PC-9 (cell line): ENCODE results near the gene FJX1. TPM values are rescaled to one million over a fixed set of nuclear protein-coding genes. Genes with fewer than 3 reads are reported as not detected.

Experiments
- BruUV-seq: library from RNA; stranded (reverse); fragments of 400-500 nt; replicated peaks from 2 replicates; lab custom pipeline; 2021; lab: Mats Ljungman, UMichigan
- CTCF ChIA-PET: fragments of 300-600 bp; sonication (Branson Sonifier 250); formaldehyde crosslinking; loops from one replicate; lab custom pipeline; 2022; ENCODE audit warnings: antibody characterized with exemption; lab: Charles Lee
- POLR2A ChIA-PET: fragments of 300-600 bp; sonication (Branson Sonifier 250); formaldehyde crosslinking; loops from one replicate; lab custom pipeline; 2022; ENCODE audit warnings: antibody characterized with exemption; ENCODE audit not compliant: unreplicated experiment; lab: Charles Lee
- DNase-seq, 2 experiments: peaks; one replicate each; pipeline versions ENCODE4 v3.0.0 to v3.0.0-alpha.2; 2015 to 2022; ENCODE audit warnings: mixed read lengths in 1 of 2
- H2AFZ ChIP-seq: fragments of 200-600 bp; sonication (generic); 2 replicates; pipeline ENCODE4 v1.8.1; 2017; ENCODE audit warnings: antibody characterized with exemption
- H3F3A ChIP-seq: fragments of 200-600 bp; sonication (generic); 2 replicates; pipeline ENCODE4 v1.8.1; 2017; ENCODE audit warnings: antibody characterized with exemption, mild to moderate bottlenecking, low read depth; ENCODE audit not compliant: insufficient read depth
- H3K27ac ChIP-seq: fragments of 200-600 bp; sonication (generic); 2 replicates; pipeline ENCODE4 v1.6.1; 2016; ENCODE audit warnings: mixed run types
- H3K27me3 ChIP-seq: fragments of 200-600 bp; sonication (generic); 2 replicates; pipeline ENCODE4 v1.6.1; 2016; ENCODE audit warnings: low read depth, mixed run types; ENCODE audit not compliant: insufficient read depth
- H3K36me3 ChIP-seq: fragments of 200-600 bp; sonication (generic); 2 replicates; pipeline ENCODE4 v1.6.1; 2016; ENCODE audit warnings: low read depth, mixed run types
- H3K4me1 ChIP-seq: fragments of 200-600 bp; sonication (generic); replicated peaks from 2 replicates; pipeline ENCODE4 v1.6.1; 2016; ENCODE audit warnings: mixed run types; ENCODE audit not compliant: insufficient read depth
- H3K4me2 ChIP-seq: fragments of 200-600 bp; sonication (generic); 2 replicates; pipeline ENCODE4 v1.6.1; 2017; ENCODE audit warnings: mixed run types
- H3K4me3 ChIP-seq: fragments of 200-600 bp; sonication (generic); 2 replicates; pipeline ENCODE4 v1.6.1; 2016; ENCODE audit warnings: mixed run types
- H3K79me2 ChIP-seq: fragments of 200-600 bp; sonication (generic); 2 replicates; pipeline ENCODE4 v1.6.1; 2017; ENCODE audit warnings: low read depth, mixed run types
- H3K9me2 ChIP-seq: fragments of 200-600 bp; sonication (generic); 2 replicates; pipeline ENCODE4 v1.8.1; 2017; ENCODE audit warnings: mild to moderate bottlenecking; ENCODE audit not compliant: insufficient read depth
- H3K9me3 ChIP-seq: fragments of 200-600 bp; sonication (generic); 2 replicates; pipeline ENCODE4 v1.8.1; 2016; ENCODE audit warnings: low read depth; ENCODE audit not compliant: insufficient read depth
- H4K20me1 ChIP-seq: fragments of 200-600 bp; sonication (generic); 2 replicates; pipeline ENCODE4 v1.8.1; 2017; ENCODE audit not compliant: insufficient read depth
- EZH2 ChIP-seq: fragments of 200-600 bp; sonication (generic); IDR thresholded peaks from 2 replicates; pipeline ENCODE4 v1.8.0; 2017; ENCODE audit warnings: antibody characterized with exemption, low read depth
- intact Hi-C: fragments of 100-400 bp; cut with micrococcal nuclease; formaldehyde crosslinking; loops from one replicate; pipeline ENCODE4 v1.10.0; 2022; ENCODE audit not compliant: unreplicated experiment
- total RNA-seq: library from RNA; stranded (reverse); gene quantifications from 2 replicates; pipeline ENCODE4 v1.2.3, GENCODE V29; 2021
- TF ChIP-seq, protein P1 (sequence below): fragments of 200-600 bp; sonication (generic); conservative IDR thresholded peaks from 2 replicates; pipeline ENCODE4 v1.6.1; 2017; ENCODE audit warnings: mixed run types, antibody characterized with exemption, mild to moderate bottlenecking, moderate library complexity

The FJX1 gene
- total RNA-seq, 1 experiment from 2014 or later: 14.8 TPM

DNA sequence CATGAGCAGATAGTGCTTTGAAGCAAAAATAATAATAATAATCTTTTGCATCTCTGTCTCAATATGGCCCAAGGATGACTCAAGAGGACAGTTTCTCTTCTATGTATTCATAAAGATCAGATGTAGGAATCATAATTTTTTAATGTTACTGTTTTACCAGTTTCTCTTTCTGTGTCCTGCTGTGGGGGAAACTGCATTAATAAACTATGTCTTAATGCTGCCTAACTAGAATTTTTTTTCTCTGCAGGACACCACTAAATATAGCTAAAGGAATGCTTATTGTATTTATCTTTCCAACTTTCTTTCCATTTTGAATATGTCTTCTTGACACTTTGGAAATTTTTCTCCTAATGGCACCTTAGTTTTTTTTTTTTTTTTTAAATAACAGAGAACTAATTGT lies 6.5 kb downstream of the FJX1 start:
- no peaks in the 10 kb centered on the region for H4K20me1 ChIP-seq
- peaks cover 21% of the 10 kb centered on the region for H3K79me2 ChIP-seq
- no peak overlapping the region for H2AFZ ChIP-seq
- peaks cover 33% of the 10 kb centered on the region for H3K4me1 ChIP-seq
- no peak overlapping the region for H3K27ac ChIP-seq
- intact Hi-C loops: no loop called here
- H3K27me3 ChIP-seq: no peaks in the 10 kb centered on the region
- CTCF ChIA-PET: interaction anchor here (0.7 kb wide), 1 partner anchor 122 kb away, joined by 3 read pairs; no protein-coding TSS in a partner anchor
- H3K9me2 ChIP-seq: no peaks in the 10 kb centered on the region
- BruUV-seq: no TSS peak
- H3K4me2 ChIP-seq: no peak overlapping the region
- POLR2A ChIA-PET: no interaction called here
- TF ChIP-seq EZH2: no peak
- TF ChIP-seq, protein P1, sequence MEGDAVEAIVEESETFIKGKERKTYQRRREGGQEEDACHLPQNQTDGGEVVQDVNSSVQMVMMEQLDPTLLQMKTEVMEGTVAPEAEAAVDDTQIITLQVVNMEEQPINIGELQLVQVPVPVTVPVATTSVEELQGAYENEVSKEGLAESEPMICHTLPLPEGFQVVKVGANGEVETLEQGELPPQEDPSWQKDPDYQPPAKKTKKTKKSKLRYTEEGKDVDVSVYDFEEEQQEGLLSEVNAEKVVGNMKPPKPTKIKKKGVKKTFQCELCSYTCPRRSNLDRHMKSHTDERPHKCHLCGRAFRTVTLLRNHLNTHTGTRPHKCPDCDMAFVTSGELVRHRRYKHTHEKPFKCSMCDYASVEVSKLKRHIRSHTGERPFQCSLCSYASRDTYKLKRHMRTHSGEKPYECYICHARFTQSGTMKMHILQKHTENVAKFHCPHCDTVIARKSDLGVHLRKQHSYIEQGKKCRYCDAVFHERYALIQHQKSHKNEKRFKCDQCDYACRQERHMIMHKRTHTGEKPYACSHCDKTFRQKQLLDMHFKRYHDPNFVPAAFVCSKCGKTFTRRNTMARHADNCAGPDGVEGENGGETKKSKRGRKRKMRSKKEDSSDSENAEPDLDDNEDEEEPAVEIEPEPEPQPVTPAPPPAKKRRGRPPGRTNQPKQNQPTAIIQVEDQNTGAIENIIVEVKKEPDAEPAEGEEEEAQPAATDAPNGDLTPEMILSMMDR: no peak
- H3K9me3 ChIP-seq: no peaks in the 10 kb centered on the region
- DNase-seq: no peak
- H3F3A ChIP-seq: peaks cover 17% of the 10 kb centered on the region
- no peaks in the 10 kb centered on the region for H3K36me3 ChIP-seq
- no peak overlapping the region for H3K4me3 ChIP-seq

DNA sequence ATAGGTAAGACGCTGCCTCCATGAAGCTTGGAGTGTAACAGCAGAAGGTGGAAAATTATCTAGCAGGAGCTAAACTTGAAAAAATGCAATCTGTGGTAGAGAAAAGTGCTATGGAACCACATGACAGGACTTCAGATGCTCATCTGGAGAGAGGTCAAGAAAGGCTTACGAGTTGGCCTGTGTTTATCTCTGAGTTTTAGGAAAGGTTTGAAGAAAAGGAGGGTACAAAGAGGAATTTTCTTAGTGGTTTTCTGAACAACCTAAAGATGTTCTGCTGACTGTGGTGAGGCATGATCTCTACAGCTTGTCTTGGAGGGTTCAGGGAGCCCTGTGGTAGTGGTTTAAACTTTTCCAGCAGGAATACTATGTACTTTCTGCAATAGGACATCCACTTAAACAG lies 8.2 kb downstream of the FJX1 start:
- ChIA-PET POLR2A (no interaction called here), CTCF (interaction anchor here (0.6 kb wide), 1 partner anchor 139 kb away, joined by 5 read pairs; no protein-coding TSS in a partner anchor)
- Histone ChIP-seq H3K9me3 (no peaks in the 10 kb centered on the region), H3F3A (peaks cover 23% of the 10 kb centered on the region), H3K27ac (no peak overlapping the region), H3K79me2 (peaks cover 4% of the 10 kb centered on the region; the same call in 1 of the 2 replicates), H3K36me3 (no peaks in the 10 kb centered on the region), H3K4me1 (peaks cover 32% of the 10 kb centered on the region), H3K27me3 (no peaks in the 10 kb centered on the region), H3K4me3 (no peak overlapping the region), H3K9me2 (no peaks in the 10 kb centered on the region), H2AFZ (no peak overlapping the region), H4K20me1 (no peaks in the 10 kb centered on the region), H3K4me2 (no peak overlapping the region)
- TF ChIP-seq, protein P1: no peak
- no peak for TF ChIP-seq EZH2
- no TSS peak for BruUV-seq
- DNase-seq: no peak
- intact Hi-C loops: no loop called here

DNA sequence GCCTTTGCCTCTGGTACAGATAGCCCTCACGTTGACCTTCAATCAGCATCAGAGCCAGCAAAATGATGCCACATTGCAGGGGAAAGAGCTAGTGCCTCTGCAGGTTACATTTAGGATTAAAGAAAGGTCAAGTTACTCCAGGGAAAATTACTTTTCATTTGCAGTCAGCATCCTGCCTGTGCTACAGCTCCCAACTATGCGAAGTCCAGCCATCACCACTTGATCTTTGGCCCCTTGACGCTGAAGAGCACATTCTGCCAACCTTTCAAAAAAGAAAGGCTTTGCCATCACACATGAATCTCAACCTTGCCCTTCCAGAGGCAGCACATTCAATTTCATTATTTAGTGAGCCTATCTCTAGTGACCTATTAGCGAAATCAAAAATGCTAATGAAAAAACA lies 11.3 kb downstream of the FJX1 start:
- Histone ChIP-seq H3K4me3 (no peak overlapping the region), H2AFZ (no peak overlapping the region), H3F3A (peaks cover 23% of the 10 kb centered on the region), H4K20me1 (no peaks in the 10 kb centered on the region), H3K27ac (peak overlapping the region; percentile 36), H3K9me2 (no peaks in the 10 kb centered on the region), H3K4me1 (peaks cover 18% of the 10 kb centered on the region), H3K36me3 (no peaks in the 10 kb centered on the region), H3K27me3 (no peaks in the 10 kb centered on the region), H3K79me2 (no peaks in the 10 kb centered on the region), H3K4me2 (peak overlapping the region; percentile 49), H3K9me3 (no peaks in the 10 kb centered on the region)
- DNase-seq: no peak
- TSS peak; percentile 70 for BruUV-seq
- intact Hi-C loops: no loop called here
- ChIA-PET CTCF (no interaction called here), POLR2A (interaction anchor here (0.5 to 1.0 kb wide), 6 partner anchors 35 to 1836 kb away, joined by 3 to 8 read pairs (median 5); no protein-coding TSS in a partner anchor)
- TF ChIP-seq, protein P1: no peak
- no peak for TF ChIP-seq EZH2
